ENCODE data around the gene C1QB. TPM values are rescaled to one million over a fixed set of nuclear protein-coding genes. Genes with fewer than 3 reads are reported as not detected.

C1QB gene
- not detected for total RNA-seq
- 1.3 TPM for polyA plus RNA-seq (2013, experiment 1 of 2)
- polyA plus RNA-seq (2013, experiment 2 of 2), result 1.3 TPM
- total RNA-seq, result 0 to 2.5 (median 0) reads per million in 172 experiments

- no peaks in the 10 kb centered on the region for H3K9me3 Mint-ChIP-seq
- intact Hi-C loops (cut with DNase I, micrococcal nuclease), result no loop called here
- ATAC-seq (ENCODE audit: poor library complexity) (no peak), DNase-seq (no peak)
- TF ChIP-seq CTCF (IDR thresholded peaks at IDR 0.05), result no peak
- no peaks in the 10 kb centered on the region for H3K4me1 Mint-ChIP-seq (ENCODE audit: low read depth)
- no peaks in the 10 kb centered on the region for H3K36me3 Mint-ChIP-seq (ENCODE audit: low read depth)
- peaks cover 0 to 2% of the 10 kb centered on the region in 2 experiments for H3K27me3 ChIP-seq (ENCODE audit: control insufficient read depth in 1 of 2, insufficient read depth in 2 of 2, low read length in 2 of 2)
- no peaks in the 10 kb centered on the region for H3K36me3 ChIP-seq (ENCODE audit: insufficient read depth, low read length)
- H3K4me3 ChIP-seq (ENCODE audit: low read length), result no peak within 1 kb of the TSS
- H3K27me3 Mint-ChIP-seq, result peaks cover 27% of the 10 kb centered on the region
- peaks cover 0 to 5% of the 10 kb centered on the region in 2 experiments for H3K9me3 ChIP-seq (ENCODE audit: control insufficient read depth in 1 of 2, insufficient read depth in 1 of 2, low read length in 2 of 2)
- no peak within 1 kb of the TSS for H3K27ac Mint-ChIP-seq
- no peak within 1 kb of the TSS for H3K27ac ChIP-seq (ENCODE audit: low read depth in 1 of 2, low read length in 2 of 2)
- ChIA-PET CTCF (no interaction called here), POLR2A (no interaction called here)
- H3K4me3 Mint-ChIP-seq, result no peak within 1 kb of the TSS
- H3K4me1 ChIP-seq (ENCODE audit: insufficient read depth, low read length), result no peaks in the 10 kb centered on the region
Measured at GRCh38 chr1:22652881-22653316, at the start of gene C1QB. Gene C1QB, plus strand, starts transcription at chr1:22653236. Its CDS starts 6,227 bp downstream, at chr1:22659463.

- ChIA-PET POLR2A (no interaction called here), CTCF (no interaction called here)
- Mint-ChIP-seq H3K36me3 (ENCODE audit: low read depth) (no peaks in the 10 kb centered on the region), H3K27me3 (peaks cover 77% of the 10 kb centered on the region), H3K9me3 (no peaks in the 10 kb centered on the region), H3K4me3 (no peak overlapping the region), H3K27ac (no peak overlapping the region), H3K4me1 (ENCODE audit: low read depth) (no peaks in the 10 kb centered on the region)
- no peak overlapping the region for H3K4me3 ChIP-seq (ENCODE audit: low read length)
- no peaks in the 10 kb centered on the region for H3K9me3 ChIP-seq (ENCODE audit: control insufficient read depth in 1 of 2, insufficient read depth in 1 of 2, low read length in 2 of 2)
- DNase-seq (no peak), ATAC-seq (ENCODE audit: poor library complexity) (no peak)
- intact Hi-C loops (cut with DNase I, micrococcal nuclease), result no loop called here
- H3K27me3 ChIP-seq (ENCODE audit: control insufficient read depth in 1 of 2, insufficient read depth in 2 of 2, low read length in 2 of 2), result peaks cover 18 to 21% of the 10 kb centered on the region in 2 experiments
- TF ChIP-seq CTCF (IDR thresholded peaks at IDR 0.05), result no peak
- H3K27ac ChIP-seq (ENCODE audit: low read depth in 1 of 2, low read length in 2 of 2), result no peak overlapping the region
- H3K4me1 ChIP-seq (ENCODE audit: insufficient read depth, low read length), result no peaks in the 10 kb centered on the region
- H3K36me3 ChIP-seq (ENCODE audit: insufficient read depth, low read length), result no peaks in the 10 kb centered on the region
Measured at GRCh38 chr1:22606161-22606560, 46.9 kb upstream of the C1QB start.

- no peak overlapping the region for H3K27ac Mint-ChIP-seq
- Histone ChIP-seq H3K27me3 (ENCODE audit: control insufficient read depth in 1 of 2, insufficient read depth in 2 of 2, low read length in 2 of 2) (peaks cover 19 to 21% of the 10 kb centered on the region in 2 experiments), H3K4me1 (ENCODE audit: insufficient read depth, low read length) (no peaks in the 10 kb centered on the region), H3K9me3 (ENCODE audit: control insufficient read depth in 1 of 2, insufficient read depth in 1 of 2, low read length in 2 of 2) (no peaks in the 10 kb centered on the region), H3K27ac (ENCODE audit: low read depth in 1 of 2, low read length in 2 of 2) (no peak overlapping the region), H3K4me3 (ENCODE audit: low read length) (no peak overlapping the region), H3K36me3 (ENCODE audit: insufficient read depth, low read length) (no peaks in the 10 kb centered on the region)
- TF ChIP-seq CTCF (IDR thresholded peaks at IDR 0.05), result no peak
- no peak for ATAC-seq (ENCODE audit: poor library complexity)
- no peak overlapping the region for H3K4me3 Mint-ChIP-seq
- DNase-seq, result no peak
- POLR2A ChIA-PET, result no interaction called here
- intact Hi-C loops (cut with DNase I, micrococcal nuclease), result no loop called here
- H3K27me3 Mint-ChIP-seq, result peaks cover 85% of the 10 kb centered on the region
- CTCF ChIA-PET, result no interaction called here
- no peaks in the 10 kb centered on the region for H3K9me3 Mint-ChIP-seq
- no peaks in the 10 kb centered on the region for H3K36me3 Mint-ChIP-seq (ENCODE audit: low read depth)
- no peaks in the 10 kb centered on the region for H3K4me1 Mint-ChIP-seq (ENCODE audit: low read depth)
Measured at GRCh38 chr1:22607154-22607553, 45.9 kb upstream of the C1QB start.
